Muscle layer of duodenum (tissue), 2 donors: Measurements from ENCODE around the gene SLA2.

ENCODE experiments used
- H3K27ac ChIP-seq: one replicate; pipeline ENCODE4 v1.7.0; 2013; ENCODE audit warnings: mild to moderate bottlenecking, low read length
- H3K27me3 ChIP-seq: one replicate; pipeline ENCODE4 v1.7.0; 2013; ENCODE audit warnings: low read depth, mild to moderate bottlenecking, control low read depth, low read length
- H3K36me3 ChIP-seq, 2 donors: one replicate each; pipeline ENCODE4 v1.7.0; 2013; ENCODE audit warnings: low read length in 2 of 2, control low read depth in 1 of 2, mild to moderate bottlenecking in 1 of 2; ENCODE audit not compliant: insufficient read depth in 2 of 2, control insufficient read depth in 1 of 2
- H3K4me1 ChIP-seq, 2 donors: one replicate each; pipeline ENCODE4 v1.7.0; 2013; ENCODE audit warnings: low read length in 2 of 2, mild to moderate bottlenecking in 2 of 2, control low read depth in 1 of 2, moderate library complexity in 1 of 2; ENCODE audit not compliant: insufficient read depth in 2 of 2, control insufficient read depth in 1 of 2
- H3K4me3 ChIP-seq, 2 donors: one replicate each; pipeline ENCODE4 v1.7.0; 2013; ENCODE audit warnings: low read length in 2 of 2, low read depth in 1 of 2, mild to moderate bottlenecking in 1 of 2
- H3K9me3 ChIP-seq, 2 donors: one replicate each; pipeline ENCODE4 v1.7.0; 2013; ENCODE audit warnings: low read length in 2 of 2, control low read depth in 1 of 2, mild to moderate bottlenecking in 1 of 2; ENCODE audit not compliant: control insufficient read depth in 1 of 2
- donor health status: healthy.

Gene SLA2

DNA sequence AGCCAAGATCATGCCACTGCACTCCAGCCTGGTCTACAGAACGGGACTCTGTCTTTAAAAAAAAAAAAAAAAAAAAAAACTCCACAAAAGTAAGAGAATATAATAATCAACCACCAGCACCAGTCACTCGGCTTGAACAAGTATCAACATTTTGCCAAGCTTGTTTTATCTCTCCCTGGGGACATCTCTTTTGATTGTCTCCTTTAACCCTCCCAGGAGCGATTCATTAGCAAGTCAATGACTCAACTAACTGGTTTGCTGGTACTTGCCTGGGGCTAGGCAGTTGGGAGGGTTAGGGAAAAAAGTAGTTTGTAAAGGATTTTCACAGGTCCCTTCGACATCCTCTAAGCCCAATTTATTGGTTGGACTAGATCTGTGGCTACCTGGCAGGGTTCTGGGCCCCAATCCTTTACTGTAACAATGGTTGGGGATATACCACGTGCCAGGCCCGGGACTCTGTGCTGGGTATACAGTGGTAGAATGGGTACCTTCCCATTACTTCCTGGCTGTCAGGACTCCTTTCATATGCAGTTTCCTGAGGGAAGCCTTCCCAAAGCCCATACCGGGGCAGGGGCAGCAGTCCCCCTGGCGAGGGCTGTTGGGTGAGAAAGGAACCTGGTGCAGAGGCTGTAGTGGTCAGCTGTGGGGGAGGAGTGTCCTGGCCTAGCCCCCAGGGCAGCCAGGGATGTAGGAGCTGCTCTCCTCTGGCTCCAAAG lies 60.4 kb downstream of the SLA2 start:
- peaks cover 14 to 22% of the 10 kb centered on the region in 2 donors for H3K36me3 ChIP-seq
- H3K4me1 ChIP-seq = no peaks in the 10 kb centered on the region
- H3K9me3 ChIP-seq = no peaks in the 10 kb centered on the region
- no peak overlapping the region for H3K27ac ChIP-seq
- no peaks in the 10 kb centered on the region for H3K27me3 ChIP-seq
- no peak overlapping the region for H3K4me3 ChIP-seq

GRCh38 chr20:36584018-36584481 lies 61.9 kb downstream of the SLA2 start:
- H3K4me3 ChIP-seq = no peak overlapping the region
- H3K27me3 ChIP-seq = no peaks in the 10 kb centered on the region
- no peaks in the 10 kb centered on the region for H3K9me3 ChIP-seq
- H3K4me1 ChIP-seq = no peaks in the 10 kb centered on the region
- H3K36me3 ChIP-seq = peaks cover 24 to 33% of the 10 kb centered on the region in 2 donors
- no peak overlapping the region for H3K27ac ChIP-seq

DNA sequence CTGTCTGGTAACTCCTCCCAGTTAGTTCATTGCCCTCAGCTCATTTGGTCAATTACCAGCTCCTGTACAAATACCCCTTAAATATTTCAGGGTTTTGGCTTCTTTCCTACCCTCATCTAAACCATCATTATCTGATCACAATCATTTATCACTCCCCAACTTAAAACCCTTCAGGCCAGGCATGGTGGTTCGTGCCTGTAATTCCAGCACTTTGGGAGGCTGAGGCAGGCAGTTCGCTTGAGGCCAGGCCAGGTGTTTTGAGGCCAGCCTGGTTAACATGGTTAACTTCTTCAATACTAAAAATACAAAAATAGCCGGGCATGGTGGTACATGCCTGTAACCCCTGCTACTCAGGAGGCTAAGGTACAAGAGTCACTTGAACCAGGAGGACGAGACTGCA lies 63.2 kb downstream of the SLA2 start:
- Histone ChIP-seq H3K4me1 (no peaks in the 10 kb centered on the region), H3K27me3 (no peaks in the 10 kb centered on the region), H3K27ac (no peak overlapping the region), H3K36me3 (peaks cover 24 to 33% of the 10 kb centered on the region in 2 donors), H3K9me3 (no peaks in the 10 kb centered on the region), H3K4me3 (no peak overlapping the region)

DNA sequence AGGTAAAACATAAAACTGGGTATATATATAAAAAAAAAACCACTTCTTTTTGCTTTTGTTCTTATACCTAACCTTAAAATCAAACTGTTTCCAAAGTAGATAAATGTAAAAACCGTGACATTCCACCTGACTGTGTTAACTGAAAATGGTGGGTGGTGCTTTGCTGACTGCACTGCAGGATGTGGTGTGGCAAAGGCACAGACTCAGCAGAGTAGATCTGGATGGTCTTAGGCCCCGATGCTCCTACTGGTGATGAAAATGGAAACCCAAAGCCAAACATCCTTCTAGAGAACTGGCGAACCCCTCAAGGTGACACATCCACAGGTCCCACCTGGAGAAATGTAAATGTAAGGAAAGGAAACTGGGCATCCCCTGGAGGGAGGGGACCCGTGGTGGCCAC lies 63.7 kb downstream of the SLA2 start:
- H3K27me3 ChIP-seq = no peaks in the 10 kb centered on the region
- no peaks in the 10 kb centered on the region for H3K9me3 ChIP-seq
- H3K27ac ChIP-seq = no peak overlapping the region
- H3K36me3 ChIP-seq = peaks cover 23 to 33% of the 10 kb centered on the region in 2 donors
- H3K4me3 ChIP-seq = no peak overlapping the region
- H3K4me1 ChIP-seq = no peaks in the 10 kb centered on the region

- H3K36me3 ChIP-seq = peaks cover 20 to 25% of the 10 kb centered on the region in 2 donors
- peaks cover 0 to 15% of the 10 kb centered on the region in 2 donors for H3K4me1 ChIP-seq
- no peaks in the 10 kb centered on the region for H3K27me3 ChIP-seq
- no peak overlapping the region for H3K4me3 ChIP-seq
- H3K9me3 ChIP-seq = no peaks in the 10 kb centered on the region
- H3K27ac ChIP-seq = no peak overlapping the region
Measured at GRCh38 chr20:36579996-36580545, 65.9 kb downstream of the SLA2 start.

DNA sequence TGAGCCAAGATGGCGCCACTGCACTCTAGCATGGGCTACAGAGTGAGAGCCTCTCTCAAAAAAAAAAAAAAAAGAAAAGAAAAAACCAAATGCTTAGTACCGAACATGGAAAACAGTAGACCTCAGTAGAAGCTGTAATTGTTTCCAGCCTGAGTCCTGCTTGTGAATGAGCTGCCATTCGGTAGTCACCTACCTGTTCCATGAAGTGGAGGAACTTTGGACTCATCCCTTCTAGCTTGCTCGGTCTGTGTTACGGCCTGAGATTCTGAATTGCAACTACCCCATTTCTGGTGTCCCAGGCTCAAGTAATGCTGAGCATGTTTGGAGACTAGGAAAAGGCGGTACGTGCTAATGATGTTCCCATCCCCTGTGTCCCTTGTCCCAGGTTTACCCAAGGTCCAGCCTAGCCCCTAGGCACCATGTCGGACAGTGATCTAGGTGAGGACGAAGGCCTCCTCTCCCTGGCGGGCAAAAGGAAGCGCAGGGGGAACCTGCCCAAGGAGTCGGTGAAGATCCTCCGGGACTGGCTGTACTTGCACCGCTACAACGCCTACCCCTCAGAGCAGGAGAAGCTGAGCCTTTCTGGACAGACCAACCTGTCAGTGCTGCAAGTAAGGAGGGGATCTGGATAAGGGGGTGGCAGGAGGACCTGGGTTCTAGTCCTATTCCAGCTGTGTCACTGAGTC lies 67.5 kb downstream of the SLA2 start:
- no peak overlapping the region for H3K4me3 ChIP-seq
- H3K27me3 ChIP-seq = no peaks in the 10 kb centered on the region
- H3K27ac ChIP-seq = no peak overlapping the region
- peaks cover 20 to 25% of the 10 kb centered on the region in 2 donors for H3K36me3 ChIP-seq
- no peaks in the 10 kb centered on the region for H3K9me3 ChIP-seq
- H3K4me1 ChIP-seq = peaks cover 0 to 21% of the 10 kb centered on the region in 2 donors

- H3K4me1 ChIP-seq = peaks cover 0 to 21% of the 10 kb centered on the region in 2 donors
- peaks cover 12 to 14% of the 10 kb centered on the region in 2 donors for H3K36me3 ChIP-seq
- no peak overlapping the region for H3K4me3 ChIP-seq
- no peaks in the 10 kb centered on the region for H3K27me3 ChIP-seq
- no peaks in the 10 kb centered on the region for H3K9me3 ChIP-seq
- no peak overlapping the region for H3K27ac ChIP-seq
Measured at GRCh38 chr20:36576081-36576445, 69.9 kb downstream of the SLA2 start.

GRCh38 chr20:36574366-36575135 lies 71.4 kb downstream of the SLA2 start:
- Histone ChIP-seq H3K4me1 (peaks cover 0 to 21% of the 10 kb centered on the region in 2 donors), H3K9me3 (no peaks in the 10 kb centered on the region), H3K36me3 (peaks cover 3% of the 10 kb centered on the region in 2 donors), H3K4me3 (peak overlapping the region; percentile 50 to 77), H3K27ac (peak overlapping the region; percentile 31), H3K27me3 (no peaks in the 10 kb centered on the region)

- Histone ChIP-seq H3K9me3 (no peaks in the 10 kb centered on the region), H3K27ac (no peak overlapping the region), H3K4me1 (peaks cover 0 to 21% of the 10 kb centered on the region in 2 donors), H3K4me3 (peak overlapping the region; percentile 26 to 77), H3K36me3 (no peaks in the 10 kb centered on the region), H3K27me3 (no peaks in the 10 kb centered on the region)
Measured at GRCh38 chr20:36573798-36574365, 72.1 kb downstream of the SLA2 start.

- no peaks in the 10 kb centered on the region for H3K9me3 ChIP-seq
- H3K36me3 ChIP-seq = no peaks in the 10 kb centered on the region
- H3K4me3 ChIP-seq = peak within 1 kb of the TSS; percentile 46 to 77
- peaks cover 0 to 21% of the 10 kb centered on the region in 2 donors for H3K4me1 ChIP-seq
- H3K27me3 ChIP-seq = no peaks in the 10 kb centered on the region
- peak within 1 kb of the TSS; percentile 74 for H3K27ac ChIP-seq
Measured at GRCh38 chr20:36573103-36573797, 72.7 kb downstream of the SLA2 start, which contains the start of gene TGIF2. TGIF2 (plus strand) TSS chr20:36573597; CDS start chr20:36578775, 5,178 bp downstream.
